Dedifferentiated amniotic fluid mesenchymal stem cell (primary cell): ENCODE measurements around the gene PIK3C3.
"Not testable (repeated sequence)": the region's sequence is repeated elsewhere in the genome, so short reads cannot be mapped to it uniquely, and the experiment has no call there.

ENCODE experiments used
- DNase-seq: peaks from one replicate; pipeline ENCODE4 v3.0.0-alpha.2; 2016; ENCODE audit errors: extremely low spot score

PIK3C3 gene

GRCh38 chr18:42072407-42072806, 117.4 kb downstream of the PIK3C3 start:
- no peak for DNase-seq

DNA sequence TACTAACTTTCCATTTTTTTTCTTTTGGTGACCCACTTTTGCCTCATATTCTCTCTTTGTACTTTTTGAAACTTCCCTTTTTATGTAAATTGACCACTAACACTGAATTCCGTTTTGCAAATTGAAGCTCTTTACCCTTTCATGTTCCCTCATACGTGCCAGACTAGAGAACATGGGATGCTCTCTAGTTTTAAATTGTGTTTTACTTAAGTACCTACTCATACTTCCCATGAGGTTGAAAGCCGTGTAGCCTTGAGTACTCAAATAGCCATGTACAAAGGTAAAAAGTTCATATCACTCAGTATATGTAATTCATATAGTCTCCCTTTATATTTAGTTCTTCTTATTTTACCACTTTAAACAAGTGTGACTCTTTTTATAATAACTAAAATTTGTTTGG, 119.7 kb downstream of the PIK3C3 start:
- no peak for DNase-seq

- no peak for DNase-seq
These were observed 123.7 kb downstream of the PIK3C3 start for GRCh38 chr18:42078711-42079110.

DNA sequence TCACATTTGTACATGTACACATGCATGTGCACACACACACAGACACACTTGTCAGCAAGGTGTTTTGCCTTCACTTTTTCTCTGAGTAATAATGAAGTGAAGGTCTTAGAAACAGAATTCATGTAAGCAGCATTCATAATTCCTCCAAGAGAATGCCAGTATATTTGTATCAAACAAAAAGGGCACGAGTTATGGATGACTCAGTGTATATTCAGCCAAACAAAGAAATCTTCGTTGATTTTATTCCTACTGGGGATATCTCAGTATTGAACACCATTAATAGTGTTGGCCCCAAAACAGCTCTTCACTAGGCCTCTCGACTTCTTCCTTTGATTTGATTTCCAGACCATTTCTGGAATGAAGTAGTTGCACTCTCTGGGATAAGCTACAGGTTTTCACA, 125.3 kb downstream of the PIK3C3 start:
- no peak for DNase-seq

- no peak for DNase-seq
These were observed 127.6 kb downstream of the PIK3C3 start for GRCh38 chr18:42082415-42083234.

DNA sequence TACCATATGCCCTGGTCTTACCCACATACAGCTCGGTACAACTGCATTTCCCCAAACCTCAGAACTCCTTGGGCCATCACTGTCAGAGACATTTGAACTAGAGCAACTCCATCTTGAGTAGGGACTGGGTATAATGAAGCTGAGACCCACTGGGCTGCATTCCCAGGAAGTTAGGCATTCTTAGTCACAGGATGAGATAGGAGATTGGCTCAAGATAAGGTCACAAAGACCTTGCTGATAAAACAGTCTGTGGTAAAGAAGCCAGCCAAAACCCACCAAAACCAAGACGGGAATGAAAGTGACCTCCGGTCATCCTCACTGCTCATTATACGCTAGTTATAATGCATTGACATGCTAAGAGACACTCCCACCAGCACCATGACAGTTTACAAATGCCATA, 131.3 kb downstream of the PIK3C3 start:
- no peak for DNase-seq

GRCh38 chr18:42087235-42087634, 132.2 kb downstream of the PIK3C3 start:
- no peak for DNase-seq

DNA sequence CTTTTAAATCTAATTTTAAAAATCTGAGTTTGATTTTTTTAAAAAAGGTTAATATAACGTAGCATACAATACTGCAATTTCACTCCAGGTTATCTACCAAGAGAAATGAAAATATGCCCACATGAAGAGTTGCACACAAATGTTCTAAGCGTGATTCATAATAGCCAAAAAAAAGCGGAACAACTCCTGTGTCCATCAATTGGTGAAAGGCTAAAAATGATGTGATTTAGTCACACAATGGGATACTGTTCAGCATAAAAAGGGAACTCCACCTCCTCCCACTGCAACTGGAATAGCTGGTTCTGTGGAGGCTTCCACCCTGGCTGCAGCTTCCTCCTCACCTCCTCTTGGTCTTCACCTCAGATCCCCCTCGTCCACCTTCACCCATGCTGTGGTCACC, 132.8 kb downstream of the PIK3C3 start:
- no peak for DNase-seq

GRCh38 chr18:42092848-42093247, 137.8 kb downstream of the PIK3C3 start:
- DNase-seq: no peak

DNA sequence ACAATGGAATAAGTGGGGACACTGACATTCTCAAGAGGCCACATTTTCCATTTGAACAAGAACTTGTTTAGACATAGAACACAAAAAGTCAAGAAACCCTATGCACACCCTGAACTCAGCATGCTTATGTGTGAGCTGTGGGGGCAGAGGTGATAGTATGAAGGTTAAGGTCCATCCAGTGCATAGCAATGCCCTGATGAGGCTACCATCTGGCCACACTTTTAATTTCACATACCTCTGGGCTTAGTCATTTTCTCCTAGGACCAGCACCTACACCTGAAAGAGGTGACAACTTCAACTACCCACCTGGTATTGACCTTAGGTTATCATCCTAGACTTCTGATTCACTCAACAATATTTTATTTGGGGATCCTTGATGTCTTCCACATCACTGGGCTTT, 139.8 kb downstream of the PIK3C3 start:
- DNase-seq: no peak

- DNase-seq: no peak
These were observed 140.8 kb downstream of the PIK3C3 start for GRCh38 chr18:42095732-42096377.

DNA sequence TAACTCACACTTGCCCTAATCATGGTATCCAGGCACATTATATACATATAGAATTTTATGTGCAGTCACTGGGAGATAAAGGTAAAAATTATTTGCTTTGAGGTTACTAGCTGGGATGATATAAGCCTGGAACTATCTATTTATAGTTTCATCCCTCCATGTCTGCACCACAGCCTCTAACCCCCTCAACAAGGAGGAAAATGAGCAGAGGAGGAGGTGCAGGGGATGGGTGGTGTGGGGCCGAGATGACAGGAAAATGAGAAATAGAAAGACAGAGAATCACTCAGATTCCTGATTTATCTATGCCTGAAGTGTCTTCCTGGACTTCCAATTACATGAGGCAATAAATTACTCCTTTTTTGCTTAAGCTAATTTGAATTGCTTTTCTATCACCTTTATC, 145.2 kb downstream of the PIK3C3 start:
- no peak for DNase-seq

GRCh38 chr18:42100911-42101310, 145.9 kb downstream of the PIK3C3 start:
- no peak for DNase-seq

- no peak for DNase-seq
These were observed 150.4 kb downstream of the PIK3C3 start for GRCh38 chr18:42105394-42105793.

- no peak for DNase-seq
These were observed 151.8 kb downstream of the PIK3C3 start for GRCh38 chr18:42106784-42107183.

DNA sequence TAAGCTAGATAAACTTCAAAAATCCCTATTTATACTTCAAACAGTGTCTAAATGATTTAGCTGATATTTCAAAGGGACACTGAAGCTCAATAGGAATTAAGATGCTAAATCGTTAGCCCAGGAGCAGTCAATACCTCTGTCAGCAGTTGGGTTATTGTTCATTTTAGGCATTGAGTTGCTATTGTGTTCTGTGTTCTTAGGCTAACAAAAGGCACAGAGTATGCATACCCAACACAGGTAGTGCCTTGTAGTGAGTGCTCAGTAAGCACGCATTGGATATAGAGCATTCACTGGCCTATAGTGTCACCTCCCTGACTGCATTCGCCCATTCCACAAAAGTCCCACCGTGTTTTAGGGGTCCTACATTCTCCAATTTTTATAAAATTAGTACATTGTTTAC, 152.3 kb downstream of the PIK3C3 start:
- DNase-seq: no peak

GRCh38 chr18:42107691-42108450, 152.8 kb downstream of the PIK3C3 start:
- no peak for DNase-seq

DNA sequence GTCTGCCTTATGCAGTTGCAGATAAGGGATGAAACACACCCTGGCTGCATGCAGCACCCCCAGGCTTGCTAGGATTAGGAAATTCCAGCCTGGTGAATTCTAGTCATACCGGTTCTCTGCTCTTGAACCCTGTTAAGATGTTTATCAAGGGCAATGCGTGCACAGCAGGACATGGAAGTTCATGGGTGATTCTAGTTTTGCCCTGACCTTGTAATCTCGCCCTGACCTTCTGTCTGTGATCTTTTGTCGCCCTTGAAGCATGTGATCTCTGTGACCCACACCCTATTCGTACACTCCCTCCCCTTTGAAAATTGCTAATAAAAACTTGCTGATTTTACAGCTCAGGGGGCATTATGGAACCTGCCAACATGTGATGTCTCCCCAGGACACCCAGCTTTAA, 157.1 kb downstream of the PIK3C3 start:
- not testable (repeated sequence) for DNase-seq

- no peak for DNase-seq
These were observed 157.8 kb downstream of the PIK3C3 start for GRCh38 chr18:42112657-42113420.

DNA sequence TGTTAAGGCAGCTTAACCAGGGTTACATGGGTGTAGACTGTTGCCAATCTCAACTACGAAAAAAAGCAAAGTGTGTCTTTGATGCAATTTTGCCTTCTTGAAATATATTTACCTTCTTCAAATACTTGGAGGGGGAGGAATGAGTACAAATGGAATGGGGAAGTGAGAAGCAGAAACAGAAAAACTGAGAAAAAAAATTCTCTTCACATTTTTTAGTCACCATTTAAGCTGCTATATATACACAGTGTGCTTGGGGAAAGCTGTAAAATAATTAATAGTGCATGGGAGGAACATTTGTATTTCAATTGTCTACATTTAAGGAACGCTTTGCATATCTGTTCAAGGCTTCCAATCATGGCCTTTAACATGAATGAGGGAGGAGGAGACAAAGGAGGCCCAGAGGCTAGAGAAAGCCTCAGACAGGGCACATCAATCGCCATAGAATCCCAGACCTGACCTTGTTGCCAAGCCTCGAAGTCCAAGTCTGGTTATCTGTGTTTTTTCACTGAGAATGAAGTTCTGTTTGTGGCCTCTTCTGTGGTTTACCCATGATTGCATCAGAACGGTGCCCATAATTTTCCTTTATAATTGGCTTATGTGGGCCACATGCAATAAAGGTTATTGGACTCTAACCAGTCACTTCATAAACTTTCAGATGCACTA, 158.6 kb downstream of the PIK3C3 start:
- peak; percentile 72 for DNase-seq

GRCh38 chr18:42114310-42114943, 159.4 kb downstream of the PIK3C3 start:
- DNase-seq: peak; percentile 94
